Measurements from ENCODE around the gene TLCD3B.

TLCD3B gene

GRCh38 chr16:29983420-29984136 lies 47.5 kb downstream of the TLCD3B start:
- TF ChIP-seq, protein P1, sequence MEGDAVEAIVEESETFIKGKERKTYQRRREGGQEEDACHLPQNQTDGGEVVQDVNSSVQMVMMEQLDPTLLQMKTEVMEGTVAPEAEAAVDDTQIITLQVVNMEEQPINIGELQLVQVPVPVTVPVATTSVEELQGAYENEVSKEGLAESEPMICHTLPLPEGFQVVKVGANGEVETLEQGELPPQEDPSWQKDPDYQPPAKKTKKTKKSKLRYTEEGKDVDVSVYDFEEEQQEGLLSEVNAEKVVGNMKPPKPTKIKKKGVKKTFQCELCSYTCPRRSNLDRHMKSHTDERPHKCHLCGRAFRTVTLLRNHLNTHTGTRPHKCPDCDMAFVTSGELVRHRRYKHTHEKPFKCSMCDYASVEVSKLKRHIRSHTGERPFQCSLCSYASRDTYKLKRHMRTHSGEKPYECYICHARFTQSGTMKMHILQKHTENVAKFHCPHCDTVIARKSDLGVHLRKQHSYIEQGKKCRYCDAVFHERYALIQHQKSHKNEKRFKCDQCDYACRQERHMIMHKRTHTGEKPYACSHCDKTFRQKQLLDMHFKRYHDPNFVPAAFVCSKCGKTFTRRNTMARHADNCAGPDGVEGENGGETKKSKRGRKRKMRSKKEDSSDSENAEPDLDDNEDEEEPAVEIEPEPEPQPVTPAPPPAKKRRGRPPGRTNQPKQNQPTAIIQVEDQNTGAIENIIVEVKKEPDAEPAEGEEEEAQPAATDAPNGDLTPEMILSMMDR (IDR thresholded peaks at IDR 0.05; ENCODE audit: low read depth, low read length, missing control alignments): no peak
- DNase-seq (ENCODE audit: low read depth): no peak
- in situ Hi-C loops (cut with HindIII; ENCODE audit: low sequenced_read_pairs): no loop called here
- no peak overlapping the region for H3K4me3 ChIP-seq (ENCODE audit: low read depth, low read length)

GRCh38 chr16:29982560-29983419 lies 48.3 kb downstream of the TLCD3B start:
- TF ChIP-seq, protein P1 (IDR thresholded peaks at IDR 0.05; ENCODE audit: low read depth, low read length, missing control alignments): no peak
- no peak overlapping the region for H3K4me3 ChIP-seq (ENCODE audit: low read depth, low read length)
- in situ Hi-C loops (cut with HindIII; ENCODE audit: low sequenced_read_pairs): no loop called here
- DNase-seq (ENCODE audit: low read depth): no peak

DNA sequence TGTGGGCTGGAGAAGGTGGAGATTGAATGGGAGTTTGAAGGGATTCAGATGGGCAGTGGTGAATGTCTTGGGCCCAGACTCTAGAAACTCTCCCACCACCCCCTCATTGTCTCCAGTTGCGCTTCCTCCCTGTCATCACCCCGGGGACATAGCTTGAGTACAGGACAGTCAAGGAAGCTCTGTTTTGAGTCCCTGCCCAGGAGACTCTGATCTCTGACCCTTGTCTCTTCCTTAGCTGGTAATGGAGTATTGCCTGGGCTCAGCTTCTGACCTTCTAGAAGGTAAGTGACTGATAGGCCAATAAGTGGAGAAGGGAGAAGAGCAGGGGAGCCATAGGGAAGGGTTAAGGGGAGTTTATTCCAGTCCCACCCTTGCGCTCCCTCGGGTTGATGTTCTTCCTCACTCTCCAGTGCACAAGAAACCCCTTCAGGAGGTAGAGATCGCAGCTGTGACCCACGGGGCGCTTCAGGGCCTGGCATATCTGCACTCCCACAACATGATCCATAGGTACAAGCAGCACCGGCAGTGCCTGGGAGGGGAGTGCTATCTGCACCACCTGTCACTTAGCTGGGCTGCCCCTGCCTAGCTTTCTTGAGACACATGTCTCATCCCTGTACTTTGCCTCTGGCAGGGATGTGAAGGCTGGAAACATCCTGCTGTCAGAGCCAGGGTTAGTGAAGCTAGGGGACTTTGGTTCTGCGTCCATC lies 52.4 kb downstream of the TLCD3B start:
- in situ Hi-C loops (cut with HindIII; ENCODE audit: low sequenced_read_pairs): no loop called here
- no peak for DNase-seq (ENCODE audit: low read depth)
- TF ChIP-seq, protein P1 (IDR thresholded peaks at IDR 0.05; ENCODE audit: low read depth, low read length, missing control alignments): no peak
- H3K4me3 ChIP-seq (ENCODE audit: low read depth, low read length): no peak overlapping the region

DNA sequence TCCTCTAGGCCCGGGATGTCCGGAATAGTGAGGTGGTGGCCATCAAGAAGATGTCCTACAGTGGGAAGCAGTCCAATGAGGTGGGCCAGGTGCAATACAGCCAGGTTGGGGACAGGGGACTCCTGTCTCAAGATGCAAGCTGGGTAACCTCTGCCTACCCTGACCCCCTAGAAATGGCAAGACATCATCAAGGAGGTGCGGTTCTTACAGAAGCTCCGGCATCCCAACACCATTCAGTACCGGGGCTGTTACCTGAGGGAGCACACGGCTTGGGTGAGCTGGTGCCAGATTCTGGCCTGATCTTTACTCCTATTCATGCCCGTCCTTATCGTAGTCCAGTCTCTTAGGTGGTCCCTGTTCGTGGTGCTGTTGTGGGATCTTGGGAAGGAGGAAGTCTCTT lies 53.0 kb downstream of the TLCD3B start:
- in situ Hi-C loops (cut with HindIII; ENCODE audit: low sequenced_read_pairs): no loop called here
- DNase-seq (ENCODE audit: low read depth): no peak
- H3K4me3 ChIP-seq (ENCODE audit: low read depth, low read length): no peak overlapping the region
- TF ChIP-seq, protein P1 (IDR thresholded peaks at IDR 0.05; ENCODE audit: low read depth, low read length, missing control alignments): no peak

DNA sequence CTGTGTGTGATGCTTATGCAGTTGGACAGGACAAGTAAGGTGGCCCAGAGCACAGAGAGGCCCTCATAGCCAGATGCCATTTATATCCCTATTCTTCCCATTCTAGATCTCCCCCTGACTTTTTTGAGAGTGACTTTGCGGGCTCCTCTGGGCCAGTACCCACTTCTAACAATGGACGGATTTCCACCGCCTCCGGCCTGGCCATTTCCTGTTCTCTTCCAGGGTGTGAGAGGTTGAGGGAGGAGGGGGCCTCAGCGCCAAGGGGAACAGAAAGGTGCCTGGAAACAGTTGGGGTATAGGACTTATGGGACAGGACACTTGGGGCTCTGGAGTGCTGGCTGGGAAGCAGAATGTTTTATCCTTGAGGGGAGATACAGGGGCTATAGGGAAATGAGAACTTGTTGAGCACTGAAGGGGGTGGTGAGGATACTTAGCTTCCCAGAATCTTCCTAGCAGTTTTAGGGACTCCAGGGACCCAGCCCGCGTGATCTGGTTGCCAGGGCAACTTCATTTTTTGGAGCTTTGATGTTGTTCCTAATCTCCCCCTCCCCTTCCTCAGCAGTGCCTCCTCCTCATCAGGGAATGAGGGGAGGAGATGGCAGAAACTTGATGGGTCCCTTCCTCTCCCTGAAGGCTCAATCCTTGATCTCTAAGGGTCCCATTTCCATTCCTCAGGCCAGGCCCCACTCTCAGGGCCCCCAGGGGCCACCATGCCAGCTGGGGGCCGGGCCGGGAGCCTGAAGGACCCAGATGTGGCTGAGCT lies 53.8 kb downstream of the TLCD3B start:
- no peak overlapping the region for H3K4me3 ChIP-seq (ENCODE audit: low read depth, low read length)
- no peak for DNase-seq (ENCODE audit: low read depth)
- in situ Hi-C loops (cut with HindIII; ENCODE audit: low sequenced_read_pairs): no loop called here
- TF ChIP-seq, protein P1 (IDR thresholded peaks at IDR 0.05; ENCODE audit: low read depth, low read length, missing control alignments): no peak
